ENCODE results near the gene MAPKAP1.
A peak's percentile ranks its signal among the peaks of the same experiment; 100 is the strongest.

MAPKAP1 gene

GRCh38 chr9:125631391-125632085 is 75.5 kb downstream of the MAPKAP1 start:
- Histone ChIP-seq H3K4me3 (ENCODE audit: low read depth in 1 of 2, low read length in 2 of 2) (no peak overlapping the region), H2AFZ (ENCODE audit: low read depth, low read length) (no peak overlapping the region), H4K20me1 (ENCODE audit: insufficient read depth, low read length) (peaks cover 29% of the 10 kb centered on the region; the same call in 1 of the 2 replicates)

GRCh38 chr9:125630436-125630835 is 76.6 kb downstream of the MAPKAP1 start:
- Histone ChIP-seq H3K4me1 (ENCODE audit: insufficient read depth, low read length) (no peaks in the 10 kb centered on the region), H3K79me2 (ENCODE audit: insufficient read depth, low read length) (peaks cover 40% of the 10 kb centered on the region), H3K27me3 (ENCODE audit: insufficient read depth, low read length, poor library complexity) (no peaks in the 10 kb centered on the region), H4K20me1 (ENCODE audit: insufficient read depth, low read length) (peaks cover 28% of the 10 kb centered on the region; the same call in 1 of the 2 replicates), H3K9me3 (ENCODE audit: insufficient read depth, low read length, severe bottlenecking) (no peaks in the 10 kb centered on the region), H3K4me3 (ENCODE audit: low read depth in 1 of 2, low read length in 2 of 2) (no peak overlapping the region), H2AFZ (ENCODE audit: low read depth, low read length) (no peak overlapping the region), H3K4me2 (ENCODE audit: insufficient read depth, low read length) (no peak overlapping the region), H3K27ac (ENCODE audit: low read length) (no peak overlapping the region), H3K36me3 (ENCODE audit: insufficient read depth, low read length) (no peaks in the 10 kb centered on the region), H3K9ac (ENCODE audit: low read depth, low read length) (no peak overlapping the region)
- ATAC-seq (ENCODE audit: insufficient read depth, low read depth) (no peak), DNase-seq (no peak)
- TF ChIP-seq EZH2 (IDR thresholded peaks at IDR 0.05; ENCODE audit: borderline replicate concordance, low read depth, low read length, severe bottlenecking), result no peak
- TF ChIP-seq, protein P1, sequence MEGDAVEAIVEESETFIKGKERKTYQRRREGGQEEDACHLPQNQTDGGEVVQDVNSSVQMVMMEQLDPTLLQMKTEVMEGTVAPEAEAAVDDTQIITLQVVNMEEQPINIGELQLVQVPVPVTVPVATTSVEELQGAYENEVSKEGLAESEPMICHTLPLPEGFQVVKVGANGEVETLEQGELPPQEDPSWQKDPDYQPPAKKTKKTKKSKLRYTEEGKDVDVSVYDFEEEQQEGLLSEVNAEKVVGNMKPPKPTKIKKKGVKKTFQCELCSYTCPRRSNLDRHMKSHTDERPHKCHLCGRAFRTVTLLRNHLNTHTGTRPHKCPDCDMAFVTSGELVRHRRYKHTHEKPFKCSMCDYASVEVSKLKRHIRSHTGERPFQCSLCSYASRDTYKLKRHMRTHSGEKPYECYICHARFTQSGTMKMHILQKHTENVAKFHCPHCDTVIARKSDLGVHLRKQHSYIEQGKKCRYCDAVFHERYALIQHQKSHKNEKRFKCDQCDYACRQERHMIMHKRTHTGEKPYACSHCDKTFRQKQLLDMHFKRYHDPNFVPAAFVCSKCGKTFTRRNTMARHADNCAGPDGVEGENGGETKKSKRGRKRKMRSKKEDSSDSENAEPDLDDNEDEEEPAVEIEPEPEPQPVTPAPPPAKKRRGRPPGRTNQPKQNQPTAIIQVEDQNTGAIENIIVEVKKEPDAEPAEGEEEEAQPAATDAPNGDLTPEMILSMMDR (IDR thresholded peaks at IDR 0.05; ENCODE audit: borderline replicate concordance, extremely low read depth, low read length, poor library complexity, severe bottlenecking), result no peak

More at GRCh38 chr9:125631391-125632085, 75.5 kb downstream of the MAPKAP1 start:
- Histone ChIP-seq H3K4me1 (ENCODE audit: insufficient read depth, low read length) (no peaks in the 10 kb centered on the region), H3K36me3 (ENCODE audit: insufficient read depth, low read length) (no peaks in the 10 kb centered on the region), H3K27me3 (ENCODE audit: insufficient read depth, low read length, poor library complexity) (no peaks in the 10 kb centered on the region), H3K4me2 (ENCODE audit: insufficient read depth, low read length) (no peak overlapping the region), H3K27ac (ENCODE audit: low read length) (no peak overlapping the region), H3K9me3 (ENCODE audit: insufficient read depth, low read length, severe bottlenecking) (no peaks in the 10 kb centered on the region), H3K79me2 (ENCODE audit: insufficient read depth, low read length) (peaks cover 42% of the 10 kb centered on the region), H3K9ac (ENCODE audit: low read depth, low read length) (no peak overlapping the region)
- DNase-seq (peak; percentile 10), ATAC-seq (ENCODE audit: insufficient read depth, low read depth) (peak; percentile 54; the same call in 2 of the 3 replicates)
- TF ChIP-seq, protein P1 (IDR thresholded peaks at IDR 0.05; ENCODE audit: borderline replicate concordance, extremely low read depth, low read length, poor library complexity, severe bottlenecking), result peak; percentile 51
- TF ChIP-seq EZH2 (IDR thresholded peaks at IDR 0.05; ENCODE audit: borderline replicate concordance, low read depth, low read length, severe bottlenecking), result no peak

- peaks cover 36% of the 10 kb centered on the region for H3K79me2 ChIP-seq (ENCODE audit: insufficient read depth, low read length)
- H3K4me3 ChIP-seq (ENCODE audit: low read depth in 1 of 2, low read length in 2 of 2), result no peak overlapping the region
- no peak for ATAC-seq (ENCODE audit: insufficient read depth, low read depth)
- H3K9me3 ChIP-seq (ENCODE audit: insufficient read depth, low read length, severe bottlenecking), result no peaks in the 10 kb centered on the region
- no peak overlapping the region for H3K9ac ChIP-seq (ENCODE audit: low read depth, low read length)
- H3K27me3 ChIP-seq (ENCODE audit: insufficient read depth, low read length, poor library complexity), result no peaks in the 10 kb centered on the region
- H3K27ac ChIP-seq (ENCODE audit: low read length), result no peak overlapping the region
- no peak for DNase-seq
- H2AFZ ChIP-seq (ENCODE audit: low read depth, low read length), result no peak overlapping the region
- no peaks in the 10 kb centered on the region for H3K36me3 ChIP-seq (ENCODE audit: insufficient read depth, low read length)
- TF ChIP-seq EZH2 (IDR thresholded peaks at IDR 0.05; ENCODE audit: borderline replicate concordance, low read depth, low read length, severe bottlenecking), result no peak
- TF ChIP-seq, protein P1 (IDR thresholded peaks at IDR 0.05; ENCODE audit: borderline replicate concordance, extremely low read depth, low read length, poor library complexity, severe bottlenecking), result no peak
- no peaks in the 10 kb centered on the region for H3K4me1 ChIP-seq (ENCODE audit: insufficient read depth, low read length)
- peaks cover 26% of the 10 kb centered on the region; the same call in 1 of the 2 replicates for H4K20me1 ChIP-seq (ENCODE audit: insufficient read depth, low read length)
- no peak overlapping the region for H3K4me2 ChIP-seq (ENCODE audit: insufficient read depth, low read length)
These were observed 77.6 kb downstream of the MAPKAP1 start for GRCh38 chr9:125629446-125629845.

Measured in DND-41 (cell line).